NCI-H1105 treated with DMSO at 0.1 percent for 48 hours (cell line): ENCODE data around the gene UCN2.
"Not testable (repeated sequence)": the region's sequence is repeated elsewhere in the genome, so short reads cannot be mapped to it uniquely, and the experiment has no call there.

Experiments used
- DNase-seq: peaks from one replicate; lab custom pipeline; 2025; lab: John Stamatoyannopoulos, UW

UCN2 gene

GRCh38 chr3:48561045-48561736 lies 2.4 kb downstream of the UCN2 start:
- DNase-seq, result no peak

- no peak for DNase-seq
Observed at GRCh38 chr3:48560648-48561018, 2.9 kb downstream of the UCN2 start.

GRCh38 chr3:48558493-48559134 lies 5.0 kb downstream of the UCN2 start:
- DNase-seq, result no peak

- peak; percentile 95 for DNase-seq
Observed at GRCh38 chr3:48556796-48557626, 6.6 kb downstream of the UCN2 start, which contains the start of gene PFKFB4. TSS of gene PFKFB4 (minus strand) at chr3:48556803. CDS start at chr3:48556777, 26 bp downstream.

- DNase-seq, result no peak
Observed at GRCh38 chr3:48555949-48556795, 7.4 kb downstream of the UCN2 start.

- no peak for DNase-seq
Observed at GRCh38 chr3:48555231-48555948, 8.2 kb downstream of the UCN2 start.

- no peak for DNase-seq
Observed at GRCh38 chr3:48553886-48554845, 9.4 kb downstream of the UCN2 start.

GRCh38 chr3:48553361-48553760 lies 10.2 kb downstream of the UCN2 start:
- DNase-seq, result no peak

GRCh38 chr3:48552111-48552951 lies 11.2 kb downstream of the UCN2 start:
- DNase-seq, result no peak

- DNase-seq, result not testable (repeated sequence)
Observed at GRCh38 chr3:48551651-48552050, 11.9 kb downstream of the UCN2 start.

- DNase-seq, result peak; percentile 48
Observed at GRCh38 chr3:48548729-48549705, 14.6 kb downstream of the UCN2 start.

- no peak for DNase-seq
Observed at GRCh38 chr3:48548126-48548525, 15.5 kb downstream of the UCN2 start.

GRCh38 chr3:48546203-48546829 lies 17.3 kb downstream of the UCN2 start:
- no peak for DNase-seq

- no peak for DNase-seq
Observed at GRCh38 chr3:48544141-48544540, 19.4 kb downstream of the UCN2 start.

GRCh38 chr3:48543271-48543866 lies 20.2 kb downstream of the UCN2 start:
- DNase-seq, result no peak

- no peak for DNase-seq
Observed at GRCh38 chr3:48538451-48538850, 25.1 kb downstream of the UCN2 start.

GRCh38 chr3:48536785-48537184 lies 26.8 kb downstream of the UCN2 start:
- DNase-seq, result no peak
